IMR-90 (cell line): ENCODE measurements around the gene UBL4B.

Experiments
- CEBPB ChIP-seq: IDR thresholded peaks from 2 replicates; pipeline ENCODE4 v1.6.1; 2012; ENCODE audit warnings: low read depth, low read length, improper control_type of control experiment
- MAFK ChIP-seq: IDR thresholded peaks from 2 replicates; pipeline ENCODE4 v1.6.1; 2012; ENCODE audit warnings: low read depth, low read length, improper control_type of control experiment
- MAZ ChIP-seq: IDR thresholded peaks from 2 replicates; pipeline ENCODE4 v1.6.1; 2012; ENCODE audit warnings: low read depth, mild to moderate bottlenecking, low read length, improper control_type of control experiment, moderate library complexity, borderline replicate concordance
- POLR2A ChIP-seq: IDR thresholded peaks from 2 replicates; pipeline ENCODE4 v1.6.1; 2012; ENCODE audit warnings: mild to moderate bottlenecking, low read depth, low read length
- SMC3 ChIP-seq: fragments of 150-350 bp; IDR thresholded peaks from 2 replicates; pipeline ENCODE4 v1.6.1; 2016; ENCODE audit warnings: low read depth, mild to moderate bottlenecking, antibody characterized with exemption, low read length, moderate library complexity
- USF2 ChIP-seq: fragments of 150-350 bp; IDR thresholded peaks from 2 replicates; pipeline ENCODE4 v1.6.1; 2017; ENCODE audit warnings: mild to moderate bottlenecking, antibody characterized with exemption, low read length, low read depth
- TF ChIP-seq, protein P1 (sequence below): conservative IDR thresholded peaks from 2 replicates; pipeline ENCODE4 v1.5.1; 2012; ENCODE audit warnings: mild to moderate bottlenecking, low read depth, low read length, improper control_type of control experiment

DNA sequence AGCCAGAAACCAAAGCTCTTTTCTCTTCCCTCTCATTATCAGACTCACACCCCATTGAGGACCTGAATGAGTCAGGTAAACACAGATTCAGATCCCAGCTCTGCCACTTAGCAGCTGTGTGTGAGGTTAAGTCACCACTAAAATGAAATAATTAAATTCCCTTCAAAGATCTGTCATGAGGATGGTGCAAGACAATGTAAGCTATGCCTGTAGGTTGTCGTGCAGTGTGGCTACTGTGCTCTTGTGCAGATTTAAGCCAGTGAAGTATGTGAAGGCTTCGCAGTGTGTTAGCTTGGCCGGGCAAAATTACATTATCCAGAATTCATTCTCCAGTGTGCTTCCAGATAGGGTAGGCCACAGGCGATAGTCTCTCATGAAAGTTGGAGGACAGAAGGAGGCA is 13.6 kb downstream of the UBL4B start:
- no peak for TF ChIP-seq POLR2A
- TF ChIP-seq, protein P1, sequence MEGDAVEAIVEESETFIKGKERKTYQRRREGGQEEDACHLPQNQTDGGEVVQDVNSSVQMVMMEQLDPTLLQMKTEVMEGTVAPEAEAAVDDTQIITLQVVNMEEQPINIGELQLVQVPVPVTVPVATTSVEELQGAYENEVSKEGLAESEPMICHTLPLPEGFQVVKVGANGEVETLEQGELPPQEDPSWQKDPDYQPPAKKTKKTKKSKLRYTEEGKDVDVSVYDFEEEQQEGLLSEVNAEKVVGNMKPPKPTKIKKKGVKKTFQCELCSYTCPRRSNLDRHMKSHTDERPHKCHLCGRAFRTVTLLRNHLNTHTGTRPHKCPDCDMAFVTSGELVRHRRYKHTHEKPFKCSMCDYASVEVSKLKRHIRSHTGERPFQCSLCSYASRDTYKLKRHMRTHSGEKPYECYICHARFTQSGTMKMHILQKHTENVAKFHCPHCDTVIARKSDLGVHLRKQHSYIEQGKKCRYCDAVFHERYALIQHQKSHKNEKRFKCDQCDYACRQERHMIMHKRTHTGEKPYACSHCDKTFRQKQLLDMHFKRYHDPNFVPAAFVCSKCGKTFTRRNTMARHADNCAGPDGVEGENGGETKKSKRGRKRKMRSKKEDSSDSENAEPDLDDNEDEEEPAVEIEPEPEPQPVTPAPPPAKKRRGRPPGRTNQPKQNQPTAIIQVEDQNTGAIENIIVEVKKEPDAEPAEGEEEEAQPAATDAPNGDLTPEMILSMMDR = no peak
- no peak for TF ChIP-seq USF2
- no peak for TF ChIP-seq MAFK
- no peak for TF ChIP-seq SMC3
- TF ChIP-seq CEBPB = no peak
- no peak for TF ChIP-seq MAZ
